AG09319 (cell line): ENCODE data around the gene AFTPH.
A peak's percentile ranks its signal among the peaks of the same experiment; 100 is the strongest.
"Not testable (repeated sequence)": the region's sequence is repeated elsewhere in the genome, so short reads cannot be mapped to it uniquely, and the experiment has no call there.

Experiments used
- DNase-seq: peaks from one replicate; pipeline ENCODE4 v3.0.0-alpha.2; 2010; ENCODE audit warnings: low read depth; ENCODE audit errors: extremely low read depth
- CTCF ChIP-seq: IDR thresholded peaks from 2 replicates; pipeline ENCODE4 v1.5.1; 2011; ENCODE audit warnings: low read depth, mild to moderate bottlenecking, inconsistent platforms, low read length, moderate library complexity

The AFTPH gene

DNA sequence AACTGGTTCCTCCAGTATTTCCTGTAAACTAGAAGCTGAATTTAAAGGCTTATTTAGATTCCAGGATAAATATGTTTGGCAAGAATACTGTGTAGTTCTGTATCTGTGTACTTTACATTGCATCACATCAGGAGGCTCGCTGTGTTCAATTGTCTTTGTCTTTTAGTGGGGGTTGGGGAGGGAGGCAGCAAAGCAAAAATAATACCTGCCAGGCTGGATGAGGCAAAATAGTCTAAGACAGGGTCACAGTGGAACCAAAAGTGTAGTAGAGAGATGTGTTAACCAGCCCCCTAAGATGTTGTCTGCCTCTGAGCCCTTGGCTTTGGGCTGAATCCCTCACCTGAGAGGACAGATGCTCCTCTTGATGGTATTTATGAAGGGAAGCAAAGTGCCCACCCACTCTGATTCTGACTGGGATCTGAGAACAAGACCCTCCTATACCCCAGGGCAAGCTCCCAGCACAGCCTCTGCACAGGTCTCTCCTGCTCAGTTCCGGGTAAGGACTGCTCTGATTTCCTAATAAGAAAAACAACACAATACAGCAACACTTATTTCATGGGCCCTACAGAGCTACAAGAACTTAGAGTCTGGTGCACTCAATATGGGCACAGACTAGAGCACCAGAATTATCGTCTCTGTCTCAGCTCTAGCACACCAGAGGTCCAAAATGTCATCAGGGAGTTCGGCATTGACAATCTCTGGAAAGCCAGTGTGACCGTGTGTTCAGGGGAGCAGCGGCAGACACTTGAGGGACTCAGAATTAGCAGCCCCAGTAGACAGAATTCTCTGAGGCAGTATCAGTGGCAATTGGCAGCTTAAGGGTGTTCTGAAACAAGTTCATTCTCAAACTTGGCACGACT lies 7.2 kb upstream of the AFTPH start:
- no peak for DNase-seq
- TF ChIP-seq CTCF: no peak

DNA sequence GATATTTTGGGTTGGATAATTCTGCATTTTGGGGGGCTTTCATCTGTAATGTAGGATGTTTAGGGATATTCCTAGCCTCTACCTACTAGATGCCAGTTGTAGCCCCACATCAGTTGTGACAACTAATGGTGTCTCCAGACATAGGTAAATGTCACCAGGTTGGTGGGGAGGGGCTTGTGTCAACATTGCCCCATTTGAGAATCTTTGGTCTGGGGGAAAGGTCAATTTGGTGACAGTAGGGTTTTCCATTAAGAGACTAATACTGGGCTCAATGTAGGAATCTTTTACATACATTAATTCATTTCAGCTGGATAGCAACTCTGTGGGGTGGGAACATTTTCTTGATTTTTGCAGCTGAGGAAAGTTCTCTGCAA lies 6.6 kb upstream of the AFTPH start:
- DNase-seq: no peak
- TF ChIP-seq CTCF: no peak

DNA sequence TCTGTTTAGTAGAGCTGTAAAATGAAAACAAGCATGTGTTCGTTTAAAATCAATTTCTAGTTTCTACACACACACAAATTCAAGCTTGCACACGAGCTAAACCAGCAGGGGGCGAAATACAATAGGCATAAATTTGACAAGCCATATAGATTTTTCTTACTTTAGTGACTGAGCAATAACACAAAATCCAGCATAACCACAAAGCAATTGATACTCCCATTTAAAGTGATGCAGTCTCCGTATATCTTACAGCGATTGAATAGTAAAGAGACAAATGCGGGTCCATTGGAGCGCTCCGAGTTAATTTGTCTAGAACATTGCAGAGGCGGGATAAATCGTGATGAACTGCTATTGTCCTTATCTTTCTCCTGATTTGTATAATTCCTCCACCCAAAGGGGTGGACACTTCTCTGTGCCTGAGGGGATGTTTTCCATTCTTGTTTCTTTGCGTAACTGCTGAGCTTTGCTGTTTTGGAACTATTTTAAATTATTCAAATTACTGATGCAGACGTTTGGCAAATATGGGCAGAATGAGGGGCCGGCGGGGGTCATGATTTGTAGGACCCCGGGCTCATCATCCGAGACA lies 1.2 kb upstream of the AFTPH start:
- TF ChIP-seq CTCF: peak; percentile 82
- peak; percentile 57 for DNase-seq

DNA sequence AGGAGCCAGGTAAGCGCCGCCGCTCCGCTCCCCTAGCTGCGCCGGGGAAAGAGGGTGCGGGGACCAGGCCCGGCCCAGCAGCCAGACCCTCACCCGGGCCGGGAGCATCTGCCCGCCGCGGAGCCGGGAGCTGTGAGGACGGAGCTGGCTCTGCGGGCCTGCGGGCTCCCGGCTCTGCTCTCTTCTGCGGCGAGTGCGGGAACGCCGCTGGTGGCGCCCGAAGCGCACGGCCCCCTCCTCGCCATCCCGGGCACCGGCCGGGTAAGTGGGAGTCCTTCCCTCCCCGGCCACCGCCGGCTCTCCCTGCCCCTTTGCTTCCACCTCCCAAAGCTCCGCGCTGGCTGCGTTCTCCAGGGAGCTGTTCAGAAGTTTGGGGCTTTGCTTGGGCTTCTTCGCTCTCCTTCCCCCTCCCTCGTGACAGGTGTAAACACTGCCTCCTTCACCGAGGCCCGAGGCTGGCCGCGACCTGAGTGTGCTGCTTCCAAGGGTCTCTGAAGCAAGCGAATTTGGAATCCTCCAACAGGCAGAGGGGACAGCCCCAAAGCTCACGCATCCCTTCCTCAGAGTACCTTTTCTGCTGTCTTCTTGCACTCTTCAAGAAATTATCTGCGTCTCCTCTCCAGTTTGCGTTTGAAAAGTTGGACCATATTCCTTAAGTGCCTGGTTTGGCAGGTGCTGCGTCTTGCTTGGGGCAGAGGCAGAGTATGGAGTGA lies 632 bp downstream of the AFTPH start:
- no peak for DNase-seq
- no peak for TF ChIP-seq CTCF

DNA sequence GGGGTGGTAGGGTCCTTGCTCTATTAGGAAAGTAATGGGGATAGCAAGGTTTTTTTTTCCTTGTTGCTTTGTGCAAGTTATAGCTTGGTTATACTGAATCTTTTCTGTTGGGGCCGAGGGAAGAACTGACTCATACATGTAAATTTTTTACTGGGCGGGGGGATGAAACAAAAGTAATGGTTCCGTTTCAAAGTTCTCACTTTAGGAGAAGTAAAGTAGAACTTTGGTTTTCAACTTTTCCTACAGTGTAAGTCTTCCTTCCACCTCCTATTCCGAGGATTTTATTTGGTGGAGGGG lies 1.1 kb downstream of the AFTPH start:
- no peak for DNase-seq

GRCh38 chr2:64526034-64526433 lies 1.9 kb downstream of the AFTPH start:
- TF ChIP-seq CTCF: no peak
- DNase-seq: no peak

More for the DNA sequence above, 1.1 kb downstream of the AFTPH start:
- TF ChIP-seq CTCF: no peak

GRCh38 chr2:64530946-64531345 lies 6.8 kb downstream of the AFTPH start:
- DNase-seq: not testable (repeated sequence)
